ES-I3 (cell line): ENCODE measurements around the gene MMP7.

Experiments used
- H3K36me3 ChIP-seq: 2 replicates; pipeline ENCODE4 v1.6.1; 2013; ENCODE audit warnings: mild to moderate bottlenecking, low read length, control low read depth, moderate library complexity; ENCODE audit not compliant: insufficient read depth
- H3K4me1 ChIP-seq: 2 replicates; pipeline ENCODE4 v1.6.1; 2013; ENCODE audit warnings: mild to moderate bottlenecking, control low read depth, low read length; ENCODE audit not compliant: insufficient read depth
- H3K9ac ChIP-seq: 2 replicates; pipeline ENCODE4 v1.6.1; 2013; ENCODE audit warnings: low read depth, mild to moderate bottlenecking, low read length, moderate library complexity
- H3K9me3 ChIP-seq: 2 replicates; pipeline ENCODE4 v1.6.1; 2013; ENCODE audit warnings: mild to moderate bottlenecking, low read length, moderate library complexity; ENCODE audit not compliant: control insufficient read depth, insufficient read depth

Gene MMP7

GRCh38 chr11:102552447-102553194 is 22.1 kb upstream of the MMP7 start:
- Histone ChIP-seq H3K4me1 (0 out of 2 replicates have a peak, but pooled peaks cover 7% of the 10 kb centered on the region), H3K36me3 (no peaks in the 10 kb centered on the region), H3K9ac (no peak overlapping the region), H3K9me3 (no peaks in the 10 kb centered on the region)

- no peaks in the 10 kb centered on the region for H3K36me3 ChIP-seq
- H3K4me1 ChIP-seq: 0 out of 2 replicates have a peak, but pooled peaks cover 7% of the 10 kb centered on the region
- H3K9me3 ChIP-seq: no peaks in the 10 kb centered on the region
- no peak overlapping the region for H3K9ac ChIP-seq
Measured at GRCh38 chr11:102552020-102552419, 21.5 kb upstream of the MMP7 start.

- H3K9ac ChIP-seq: no peak overlapping the region
- no peaks in the 10 kb centered on the region for H3K36me3 ChIP-seq
- H3K4me1 ChIP-seq: peaks cover 9% of the 10 kb centered on the region; the same call in 1 of the 2 replicates
- H3K9me3 ChIP-seq: no peaks in the 10 kb centered on the region
Measured at GRCh38 chr11:102551169-102551781, 20.7 kb upstream of the MMP7 start.

- no peaks in the 10 kb centered on the region for H3K9me3 ChIP-seq
- H3K4me1 ChIP-seq: peaks cover 5% of the 10 kb centered on the region; the same call in 1 of the 2 replicates
- H3K36me3 ChIP-seq: no peaks in the 10 kb centered on the region
- H3K9ac ChIP-seq: no peak overlapping the region
Measured at GRCh38 chr11:102546923-102547471, 16.4 kb upstream of the MMP7 start.

GRCh38 chr11:102546427-102546826 is 15.9 kb upstream of the MMP7 start:
- Histone ChIP-seq H3K9me3 (no peaks in the 10 kb centered on the region), H3K36me3 (no peaks in the 10 kb centered on the region), H3K4me1 (peaks cover 5% of the 10 kb centered on the region; the same call in 1 of the 2 replicates), H3K9ac (no peak overlapping the region)

- H3K36me3 ChIP-seq: no peaks in the 10 kb centered on the region
- no peak overlapping the region for H3K9ac ChIP-seq
Measured at GRCh38 chr11:102545701-102546100, 15.2 kb upstream of the MMP7 start.

GRCh38 chr11:102544594-102544993 is 14.0 kb upstream of the MMP7 start:
- H3K4me1 ChIP-seq: peaks cover 5% of the 10 kb centered on the region; the same call in 1 of the 2 replicates
- no peaks in the 10 kb centered on the region for H3K9me3 ChIP-seq
- H3K36me3 ChIP-seq: no peaks in the 10 kb centered on the region
- no peak overlapping the region for H3K9ac ChIP-seq

More at GRCh38 chr11:102545701-102546100, 15.2 kb upstream of the MMP7 start:
- peaks cover 5% of the 10 kb centered on the region; the same call in 1 of the 2 replicates for H3K4me1 ChIP-seq
- no peaks in the 10 kb centered on the region for H3K9me3 ChIP-seq

- Histone ChIP-seq H3K36me3 (no peaks in the 10 kb centered on the region), H3K9me3 (no peaks in the 10 kb centered on the region), H3K4me1 (no peaks in the 10 kb centered on the region), H3K9ac (no peak overlapping the region)
Measured at GRCh38 chr11:102539567-102539966, 9.0 kb upstream of the MMP7 start.

GRCh38 chr11:102538932-102539331 is 8.4 kb upstream of the MMP7 start:
- H3K9ac ChIP-seq: no peak overlapping the region
- no peaks in the 10 kb centered on the region for H3K9me3 ChIP-seq
- no peaks in the 10 kb centered on the region for H3K36me3 ChIP-seq
- no peaks in the 10 kb centered on the region for H3K4me1 ChIP-seq

- Histone ChIP-seq H3K9me3 (no peaks in the 10 kb centered on the region), H3K9ac (no peak overlapping the region), H3K4me1 (no peaks in the 10 kb centered on the region), H3K36me3 (no peaks in the 10 kb centered on the region)
Measured at GRCh38 chr11:102534261-102534872, 3.8 kb upstream of the MMP7 start.

GRCh38 chr11:102528618-102529017 is 1.9 kb downstream of the MMP7 start:
- H3K4me1 ChIP-seq: no peaks in the 10 kb centered on the region
- H3K36me3 ChIP-seq: no peaks in the 10 kb centered on the region
- H3K9me3 ChIP-seq: no peaks in the 10 kb centered on the region
- H3K9ac ChIP-seq: no peak overlapping the region

- Histone ChIP-seq H3K9me3 (no peaks in the 10 kb centered on the region), H3K9ac (no peak overlapping the region), H3K4me1 (no peaks in the 10 kb centered on the region), H3K36me3 (no peaks in the 10 kb centered on the region)
Measured at GRCh38 chr11:102527684-102528083, 2.9 kb downstream of the MMP7 start.

- H3K36me3 ChIP-seq: no peaks in the 10 kb centered on the region
- H3K9ac ChIP-seq: no peak overlapping the region
- H3K9me3 ChIP-seq: no peaks in the 10 kb centered on the region
- no peaks in the 10 kb centered on the region for H3K4me1 ChIP-seq
Measured at GRCh38 chr11:102527041-102527440, 3.5 kb downstream of the MMP7 start.

- no peak overlapping the region for H3K9ac ChIP-seq
- no peaks in the 10 kb centered on the region for H3K36me3 ChIP-seq
- H3K9me3 ChIP-seq: no peaks in the 10 kb centered on the region
- no peaks in the 10 kb centered on the region for H3K4me1 ChIP-seq
Measured at GRCh38 chr11:102523887-102524286, 6.7 kb downstream of the MMP7 start.
